Measurements from ENCODE around the gene BRMS1L. TPM values are rescaled to one million over a fixed set of nuclear protein-coding genes. Genes with fewer than 3 reads are reported as not detected.
"Not testable (repeated sequence)": the region's sequence is repeated elsewhere in the genome, so short reads cannot be mapped to it uniquely, and the experiment has no call there.

Gene BRMS1L
- total and polyA plus RNA-seq, 2 experiments from 2014 or later, result 6.6 to 9.5 TPM

DNA sequence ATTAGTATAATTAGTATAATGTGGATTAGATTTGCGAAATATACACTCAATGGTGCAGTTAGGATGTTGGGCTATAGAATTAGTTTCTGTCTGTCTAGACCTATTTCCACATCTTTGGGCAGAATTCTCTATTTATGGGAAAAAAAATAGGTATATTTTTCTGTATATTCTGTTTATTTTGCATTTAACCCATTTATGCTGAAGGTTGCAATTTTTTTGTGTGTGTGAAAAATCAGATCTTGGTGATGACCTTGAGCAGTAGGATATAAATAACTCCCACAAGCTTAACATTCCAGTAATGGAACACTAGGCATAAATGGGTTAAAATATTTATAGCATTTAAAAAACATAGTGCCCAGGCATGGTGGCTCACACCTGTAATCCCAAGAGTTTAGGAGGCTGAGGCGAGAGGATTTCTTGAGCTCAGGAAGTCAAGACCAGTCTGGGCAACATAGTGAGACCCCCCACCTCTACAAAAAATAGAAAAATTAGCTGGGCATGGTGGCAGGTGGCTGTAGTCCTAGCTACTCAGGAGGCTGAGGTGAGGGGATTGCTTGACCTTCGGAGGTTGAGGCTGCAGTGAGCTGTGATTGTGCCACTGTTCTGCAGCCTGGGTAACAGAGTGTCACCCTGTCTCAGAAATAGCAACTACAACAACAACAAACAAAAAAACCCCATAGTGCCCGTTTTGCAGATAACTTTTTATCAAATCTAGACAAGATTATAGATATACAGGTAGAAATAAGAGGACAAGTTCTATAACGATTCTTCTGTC, 9.3 kb downstream of the BRMS1L start:
- Histone ChIP-seq H3K27me3 (replicated peaks; ENCODE audit: insufficient read depth) (no peaks in the 10 kb centered on the region), H3K9ac (no peak overlapping the region), H3K27ac (no peak overlapping the region), H2AFZ (no peak overlapping the region), H3K9me2 (ENCODE audit: insufficient read depth) (no peaks in the 10 kb centered on the region), H3K9me3 (ENCODE audit: low read depth) (no peaks in the 10 kb centered on the region), H3K79me2 (ENCODE audit: insufficient read depth) (no peaks in the 10 kb centered on the region), H4K20me1 (ENCODE audit: insufficient read depth) (no peaks in the 10 kb centered on the region), H3K4me3 (no peak overlapping the region), H3K4me1 (ENCODE audit: insufficient read depth) (no peaks in the 10 kb centered on the region), H3F3A (ENCODE audit: insufficient read depth) (no peaks in the 10 kb centered on the region), H3K36me3 (ENCODE audit: low read depth) (peaks cover 14% of the 10 kb centered on the region; the same call in 1 of the 2 replicates), H3K4me2 (ENCODE audit: unreplicated experiment) (no peak overlapping the region)
- DNase-seq, result no peak
- in situ Hi-C loops (cut with MboI), result no loop called here
- no peak for TF ChIP-seq EZH2 (IDR thresholded peaks at IDR 0.05; ENCODE audit: insufficient read depth, poor library complexity, severe bottlenecking)
- TF ChIP-seq EZH2phosphoT487 (IDR thresholded peaks at IDR 0.05; ENCODE audit: insufficient read depth, low read depth), result no peak
- 64% methylated on average over 5 of the region's 5 CpGs for WGBS, 2 experiments (ENCODE audit: low coverage in 1 of 2, low lambda C conversion rate in 2 of 2, missing lambda C conversion rate in 2 of 2)

DNA sequence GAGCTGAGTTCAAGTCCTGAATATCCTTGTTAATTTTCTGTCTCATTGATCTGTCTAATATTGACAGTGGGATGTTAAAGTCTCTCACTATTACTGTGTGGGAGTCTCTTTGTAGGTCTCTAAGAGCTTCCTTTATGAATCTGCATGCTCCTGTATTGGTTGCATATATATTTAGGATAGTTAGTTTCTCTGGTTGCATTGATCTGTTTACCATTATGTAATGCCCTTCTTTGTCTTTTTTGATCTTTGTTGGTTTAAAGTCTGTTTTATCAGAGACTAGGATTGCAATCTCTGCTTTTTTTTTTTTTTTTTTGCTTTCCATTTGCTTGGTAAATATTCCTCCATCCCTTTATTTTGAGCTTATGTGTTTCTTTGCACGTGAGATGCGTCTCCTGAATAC, 15.6 kb downstream of the BRMS1L start:
- H3K4me3 ChIP-seq; H3K27ac ChIP-seq; H4K20me1 ChIP-seq (ENCODE audit: insufficient read depth); H3K4me2 ChIP-seq (ENCODE audit: unreplicated experiment); H3K4me1 ChIP-seq (ENCODE audit: insufficient read depth); H3K9me2 ChIP-seq (ENCODE audit: insufficient read depth); in situ Hi-C loops (cut with MboI); H2AFZ ChIP-seq; DNase-seq; H3K9me3 ChIP-seq (ENCODE audit: low read depth); H3K79me2 ChIP-seq (ENCODE audit: insufficient read depth); H3K9ac ChIP-seq; H3F3A ChIP-seq (ENCODE audit: insufficient read depth); H3K27me3 ChIP-seq (replicated peaks; ENCODE audit: insufficient read depth): not testable (repeated sequence)
- 95 to 100% methylated on average over 2 of the region's 2 CpGs for WGBS, 2 experiments (ENCODE audit: low coverage in 1 of 2, low lambda C conversion rate in 2 of 2, missing lambda C conversion rate in 2 of 2)
- peaks cover 14% of the 10 kb centered on the region; the same call in 1 of the 2 replicates for H3K36me3 ChIP-seq (ENCODE audit: low read depth)

GRCh38 chr14:35842245-35842644, 16.1 kb downstream of the BRMS1L start:
- H3K4me1 ChIP-seq (ENCODE audit: insufficient read depth); H3K27ac ChIP-seq; H3K79me2 ChIP-seq (ENCODE audit: insufficient read depth); H2AFZ ChIP-seq; DNase-seq; H4K20me1 ChIP-seq (ENCODE audit: insufficient read depth); H3K9me3 ChIP-seq (ENCODE audit: low read depth); in situ Hi-C loops (cut with MboI); H3K4me3 ChIP-seq; H3K4me2 ChIP-seq (ENCODE audit: unreplicated experiment); H3K9me2 ChIP-seq (ENCODE audit: insufficient read depth); H3K9ac ChIP-seq; H3F3A ChIP-seq (ENCODE audit: insufficient read depth); H3K27me3 ChIP-seq (replicated peaks; ENCODE audit: insufficient read depth): not testable (repeated sequence)
- H3K36me3 ChIP-seq (ENCODE audit: low read depth), result peaks cover 14% of the 10 kb centered on the region; the same call in 1 of the 2 replicates
- 90 to 96% methylated on average over 2 of the region's 2 CpGs for WGBS, 2 experiments (ENCODE audit: low coverage in 1 of 2, low lambda C conversion rate in 2 of 2, missing lambda C conversion rate in 2 of 2)

DNA sequence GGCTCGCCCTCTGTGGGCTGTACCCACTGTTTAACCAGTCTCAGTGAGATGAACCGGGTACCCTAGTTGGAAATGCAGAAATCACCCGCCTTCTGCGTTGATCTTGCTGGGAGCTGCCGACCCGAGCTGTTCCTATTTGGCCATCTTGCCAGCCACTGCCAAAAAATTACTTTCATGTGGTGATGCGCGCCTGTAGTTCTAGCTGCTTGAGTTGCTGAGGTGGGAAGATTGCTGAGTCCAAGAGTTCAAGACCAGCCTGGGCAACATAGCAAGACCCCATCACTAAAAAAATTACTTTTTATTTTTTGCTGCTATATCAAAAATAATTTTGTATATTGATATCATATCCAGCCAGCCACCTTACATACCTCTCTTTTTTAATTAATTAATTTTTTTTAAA, 18.4 kb downstream of the BRMS1L start:
- WGBS, 2 experiments (ENCODE audit: low coverage in 1 of 2, low lambda C conversion rate in 2 of 2, missing lambda C conversion rate in 2 of 2), result 95 to 97% methylated on average over 8 of the region's 8 CpGs

DNA sequence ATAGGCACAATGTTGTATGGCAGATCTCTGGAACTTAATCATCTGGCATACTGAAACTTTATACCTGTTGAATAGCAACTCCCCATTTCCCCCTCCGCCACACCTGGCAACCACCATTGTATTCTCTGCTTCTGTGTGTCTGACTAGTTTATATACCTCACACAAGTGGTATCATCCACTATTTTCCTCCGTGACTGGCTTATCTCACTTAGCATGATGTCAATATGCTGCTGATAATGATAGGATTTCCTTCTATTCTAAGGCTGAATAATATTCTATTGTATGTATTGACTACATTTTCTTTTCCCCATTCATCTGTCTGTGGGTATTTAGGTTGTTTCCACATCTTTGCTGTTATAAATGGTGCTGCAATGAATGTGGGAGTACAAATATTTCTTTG, 21.5 kb downstream of the BRMS1L start:
- Histone ChIP-seq H3K27ac (no peak overlapping the region), H3K4me1 (ENCODE audit: insufficient read depth) (no peaks in the 10 kb centered on the region), H3K27me3 (replicated peaks; ENCODE audit: insufficient read depth) (no peaks in the 10 kb centered on the region), H3K9me3 (ENCODE audit: low read depth) (no peaks in the 10 kb centered on the region), H3K9me2 (ENCODE audit: insufficient read depth) (no peaks in the 10 kb centered on the region), H3K4me3 (no peak overlapping the region), H4K20me1 (ENCODE audit: insufficient read depth) (no peaks in the 10 kb centered on the region), H3K9ac (no peak overlapping the region), H3K4me2 (ENCODE audit: unreplicated experiment) (no peak overlapping the region), H3K79me2 (ENCODE audit: insufficient read depth) (no peaks in the 10 kb centered on the region), H3F3A (ENCODE audit: insufficient read depth) (no peaks in the 10 kb centered on the region), H3K36me3 (ENCODE audit: low read depth) (peaks cover 9% of the 10 kb centered on the region; the same call in 1 of the 2 replicates), H2AFZ (no peak overlapping the region)
- no peak for TF ChIP-seq EZH2 (IDR thresholded peaks at IDR 0.05; ENCODE audit: insufficient read depth, poor library complexity, severe bottlenecking)
- no peak for TF ChIP-seq EZH2phosphoT487 (IDR thresholded peaks at IDR 0.05; ENCODE audit: insufficient read depth, low read depth)
- no peak for DNase-seq
- in situ Hi-C loops (cut with MboI), result no loop called here
- 94 to 95% methylated on average over 2 of the region's 2 CpGs for WGBS, 2 experiments (ENCODE audit: low coverage in 1 of 2, low lambda C conversion rate in 2 of 2, missing lambda C conversion rate in 2 of 2)

More for the DNA sequence above, 18.4 kb downstream of the BRMS1L start:
- no peaks in the 10 kb centered on the region for H3K27me3 ChIP-seq (replicated peaks; ENCODE audit: insufficient read depth)
- no peak overlapping the region for H2AFZ ChIP-seq
- in situ Hi-C loops (cut with MboI), result no loop called here
- no peak overlapping the region for H3K27ac ChIP-seq
- no peak for DNase-seq
- TF ChIP-seq EZH2phosphoT487 (IDR thresholded peaks at IDR 0.05; ENCODE audit: insufficient read depth, low read depth), result no peak
- TF ChIP-seq EZH2 (IDR thresholded peaks at IDR 0.05; ENCODE audit: insufficient read depth, poor library complexity, severe bottlenecking), result no peak
- no peaks in the 10 kb centered on the region for H3K4me1 ChIP-seq (ENCODE audit: insufficient read depth)
- peaks cover 12% of the 10 kb centered on the region; the same call in 1 of the 2 replicates for H3K36me3 ChIP-seq (ENCODE audit: low read depth)
- no peaks in the 10 kb centered on the region for H3F3A ChIP-seq (ENCODE audit: insufficient read depth)
- H3K4me3 ChIP-seq, result no peak overlapping the region
- no peaks in the 10 kb centered on the region for H3K9me2 ChIP-seq (ENCODE audit: insufficient read depth)
- no peak overlapping the region for H3K4me2 ChIP-seq (ENCODE audit: unreplicated experiment)
- H3K9ac ChIP-seq, result no peak overlapping the region
- H4K20me1 ChIP-seq (ENCODE audit: insufficient read depth), result no peaks in the 10 kb centered on the region
- no peaks in the 10 kb centered on the region for H3K79me2 ChIP-seq (ENCODE audit: insufficient read depth)
- no peaks in the 10 kb centered on the region for H3K9me3 ChIP-seq (ENCODE audit: low read depth)

Data from GM23248 (cell line).